Omental fat pad (tissue), 4 donors: ENCODE results near the gene TRIOBP. TPM values are rescaled to one million over a fixed set of nuclear protein-coding genes. Genes with fewer than 3 reads are reported as not detected.

Experiments used
- ATAC-seq: fragments of 150-250 bp; one replicate; pipeline ENCODE4 v1.9.1; 2016; ENCODE audit warnings: mild to moderate bottlenecking, moderate library complexity; ENCODE audit not compliant: low FRiP score
- DNase-seq: peaks from one replicate; pipeline ENCODE4 v3.0.0-alpha.2; 2019; ENCODE audit warnings: low spot score
- total RNA-seq, 4 donors: library from RNA; depleted of rRNA; stranded (reverse); fragments of >200 nt; gene quantifications; one replicate each; pipeline ENCODE4 v1.1.0, GENCODE V29; 2016
- TF ChIP-seq, protein P1 (sequence below), 3 donors: fragments of 450-650 bp; IDR thresholded peaks; one replicate each; pipeline ENCODE4 v1.5.1; 2016 to 2017; ENCODE audit warnings: antibody characterized with exemption in 3 of 3, mild to moderate bottlenecking in 3 of 3, moderate library complexity in 2 of 3

The TRIOBP gene
- total RNA-seq, 4 donors from 2014 or later: 79.2 to 179 (median 82.8) TPM

DNA sequence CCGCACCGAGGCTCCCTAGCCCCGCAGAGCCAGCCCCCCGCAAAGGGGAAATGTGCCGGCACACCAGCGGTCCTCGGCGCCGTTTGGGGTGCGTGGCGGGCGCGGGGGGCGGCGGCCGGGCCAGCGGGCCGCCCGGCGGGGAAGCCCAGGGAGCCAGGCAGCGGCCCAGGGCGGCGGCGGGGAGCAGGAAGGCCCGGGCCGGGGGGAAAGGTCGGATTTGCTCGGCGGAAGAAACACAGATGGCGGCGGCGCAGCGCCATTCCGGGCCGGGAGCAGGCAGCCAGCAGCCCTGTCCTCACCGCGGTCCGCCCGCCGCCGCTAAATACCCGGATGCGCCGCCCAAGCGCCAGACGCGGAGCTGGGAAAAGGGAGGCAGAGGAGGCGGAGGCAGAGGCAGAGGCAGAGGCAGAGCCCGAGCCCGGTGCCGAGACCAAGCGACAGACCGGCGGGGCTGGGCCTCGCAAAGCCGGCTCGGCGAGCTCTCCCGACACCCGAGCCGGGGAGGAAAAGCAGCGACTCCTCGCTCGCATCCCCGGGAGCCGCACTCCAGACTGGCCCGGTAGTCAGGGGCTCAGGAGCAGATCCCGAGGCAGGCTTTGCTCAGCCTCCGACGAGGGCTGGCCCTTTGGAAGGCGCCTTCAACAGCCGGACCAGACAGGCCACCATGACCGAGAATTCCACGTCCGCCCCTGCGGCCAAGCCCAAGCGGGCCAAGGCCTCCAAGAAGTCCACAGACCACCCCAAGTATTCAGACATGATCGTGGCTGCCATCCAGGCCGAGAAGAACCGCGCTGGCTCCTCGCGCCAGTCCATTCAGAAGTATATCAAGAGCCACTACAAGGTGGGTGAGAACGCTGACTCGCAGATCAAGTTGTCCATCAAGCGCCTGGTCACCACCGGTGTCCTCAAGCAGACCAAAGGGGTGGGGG, 108.3 kb downstream of the TRIOBP start:
- TF ChIP-seq, protein P1, sequence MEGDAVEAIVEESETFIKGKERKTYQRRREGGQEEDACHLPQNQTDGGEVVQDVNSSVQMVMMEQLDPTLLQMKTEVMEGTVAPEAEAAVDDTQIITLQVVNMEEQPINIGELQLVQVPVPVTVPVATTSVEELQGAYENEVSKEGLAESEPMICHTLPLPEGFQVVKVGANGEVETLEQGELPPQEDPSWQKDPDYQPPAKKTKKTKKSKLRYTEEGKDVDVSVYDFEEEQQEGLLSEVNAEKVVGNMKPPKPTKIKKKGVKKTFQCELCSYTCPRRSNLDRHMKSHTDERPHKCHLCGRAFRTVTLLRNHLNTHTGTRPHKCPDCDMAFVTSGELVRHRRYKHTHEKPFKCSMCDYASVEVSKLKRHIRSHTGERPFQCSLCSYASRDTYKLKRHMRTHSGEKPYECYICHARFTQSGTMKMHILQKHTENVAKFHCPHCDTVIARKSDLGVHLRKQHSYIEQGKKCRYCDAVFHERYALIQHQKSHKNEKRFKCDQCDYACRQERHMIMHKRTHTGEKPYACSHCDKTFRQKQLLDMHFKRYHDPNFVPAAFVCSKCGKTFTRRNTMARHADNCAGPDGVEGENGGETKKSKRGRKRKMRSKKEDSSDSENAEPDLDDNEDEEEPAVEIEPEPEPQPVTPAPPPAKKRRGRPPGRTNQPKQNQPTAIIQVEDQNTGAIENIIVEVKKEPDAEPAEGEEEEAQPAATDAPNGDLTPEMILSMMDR (IDR thresholded peaks at IDR 0.05): no peak
- peak; percentile 50 for ATAC-seq

DNA sequence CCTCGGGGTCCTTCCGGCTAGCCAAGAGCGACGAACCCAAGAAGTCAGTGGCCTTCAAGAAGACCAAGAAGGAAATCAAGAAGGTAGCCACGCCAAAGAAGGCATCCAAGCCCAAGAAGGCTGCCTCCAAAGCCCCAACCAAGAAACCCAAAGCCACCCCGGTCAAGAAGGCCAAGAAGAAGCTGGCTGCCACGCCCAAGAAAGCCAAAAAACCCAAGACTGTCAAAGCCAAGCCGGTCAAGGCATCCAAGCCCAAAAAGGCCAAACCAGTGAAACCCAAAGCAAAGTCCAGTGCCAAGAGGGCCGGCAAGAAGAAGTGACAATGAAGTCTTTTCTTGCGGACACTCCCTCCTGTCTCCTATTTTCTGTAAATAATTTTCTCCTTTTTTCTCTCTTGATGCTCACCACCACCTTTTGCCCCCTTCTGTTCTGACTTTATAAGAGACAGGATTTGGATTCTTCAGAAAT, 109.0 kb downstream of the TRIOBP start:
- ATAC-seq: no peak
- DNase-seq: no peak
- TF ChIP-seq, protein P1 (IDR thresholded peaks at IDR 0.05): no peak

More for the DNA sequence above, 108.3 kb downstream of the TRIOBP start:
- DNase-seq: peak; percentile 84

DNA sequence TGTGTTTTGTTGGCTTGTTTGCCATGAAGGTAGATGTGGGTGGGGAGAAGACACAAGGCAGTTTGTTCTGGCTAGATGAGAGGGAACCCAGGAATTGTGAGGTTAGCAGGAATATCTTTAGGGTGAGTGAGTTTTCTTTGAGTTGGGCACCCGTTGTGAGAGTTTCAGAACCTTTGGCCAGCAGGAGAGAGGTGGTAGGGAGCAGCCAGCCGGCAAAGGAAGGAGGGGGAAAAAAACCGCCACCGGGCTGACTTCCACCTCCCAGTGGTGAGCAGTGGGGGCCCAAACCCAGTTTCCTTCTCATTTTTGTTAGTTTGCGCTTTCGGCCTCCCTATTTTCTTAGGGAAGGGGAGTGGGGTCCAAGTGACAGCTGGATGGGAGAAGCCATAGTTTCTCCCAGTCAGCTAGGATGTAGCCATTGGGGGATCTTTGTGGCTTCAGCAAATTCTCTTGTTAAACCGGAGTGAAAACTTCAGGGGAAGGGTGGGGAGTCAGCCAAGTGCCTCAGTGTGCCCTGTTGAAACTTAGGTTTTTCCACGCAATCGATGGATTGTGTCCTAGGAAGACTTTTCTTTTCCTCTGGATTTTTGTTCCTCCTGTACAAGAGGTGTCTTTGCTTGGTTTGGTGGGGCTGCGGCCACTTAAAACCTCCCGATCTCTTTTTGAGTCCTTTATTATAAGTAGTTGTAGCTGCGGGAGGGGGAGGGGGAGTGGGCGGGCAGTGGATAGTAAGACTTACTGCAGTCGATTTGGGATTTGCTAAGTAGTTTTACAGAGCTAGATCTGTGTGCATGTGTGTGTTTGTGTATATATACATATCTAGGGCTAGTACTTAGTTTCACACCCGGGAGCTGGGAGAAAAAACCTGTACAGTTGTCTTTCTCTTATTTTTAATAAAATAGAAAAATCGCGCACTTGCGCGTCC, 109.8 kb downstream of the TRIOBP start:
- no peak for DNase-seq
- ATAC-seq: no peak
- TF ChIP-seq, protein P1 (IDR thresholded peaks at IDR 0.05): no peak

DNA sequence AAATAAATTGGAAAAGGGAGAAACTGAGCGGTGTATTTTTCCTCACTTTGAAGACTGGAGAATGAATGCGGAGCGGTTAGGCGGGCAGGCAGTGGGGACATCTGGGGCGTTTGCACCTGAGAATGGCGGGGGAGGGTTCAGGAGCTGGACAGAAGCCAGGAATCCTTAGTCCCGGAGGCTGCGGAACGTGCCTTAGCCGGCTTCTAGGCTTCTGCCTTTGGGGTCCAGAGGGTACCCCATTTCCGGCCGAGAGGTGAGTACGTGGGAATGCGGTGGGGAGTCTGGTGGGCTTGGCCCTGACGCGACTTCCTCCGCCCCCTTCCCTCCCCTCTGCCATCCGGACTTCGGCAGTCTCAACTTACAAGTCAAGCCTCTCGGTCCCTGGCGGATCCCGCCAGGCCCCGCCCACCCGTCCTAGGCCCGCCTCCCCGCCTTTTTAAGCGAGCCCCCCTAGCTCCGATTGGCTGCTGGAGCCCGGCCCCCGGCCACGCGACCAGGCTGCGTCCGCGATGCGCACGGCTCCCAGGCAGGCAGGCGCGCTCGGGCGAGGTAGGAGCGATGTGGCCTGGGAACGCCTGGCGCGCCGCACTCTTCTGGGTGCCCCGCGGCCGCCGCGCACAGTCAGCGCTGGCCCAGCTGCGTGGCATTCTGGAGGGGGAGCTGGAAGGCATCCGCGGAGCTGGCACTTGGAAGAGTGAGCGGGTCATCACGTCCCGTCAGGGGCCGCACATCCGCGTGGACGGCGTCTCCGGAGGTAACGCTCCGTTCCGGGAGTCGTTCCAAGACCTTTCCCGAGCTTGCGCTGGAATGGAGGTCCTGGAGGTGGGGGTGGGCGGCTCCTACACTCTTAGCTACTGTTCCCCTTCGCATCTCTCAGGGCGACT, 110.8 kb downstream of the TRIOBP start, which contains the start of gene GCAT:
Gene GCAT (plus strand): TSS at position 525 of the 884 bp plus-strand sequence. CDS start 34 bp downstream, at position 559.
- ATAC-seq (peak; percentile 89), DNase-seq (peak; percentile 77)
- TF ChIP-seq, protein P1 (IDR thresholded peaks at IDR 0.05): no peak

DNA sequence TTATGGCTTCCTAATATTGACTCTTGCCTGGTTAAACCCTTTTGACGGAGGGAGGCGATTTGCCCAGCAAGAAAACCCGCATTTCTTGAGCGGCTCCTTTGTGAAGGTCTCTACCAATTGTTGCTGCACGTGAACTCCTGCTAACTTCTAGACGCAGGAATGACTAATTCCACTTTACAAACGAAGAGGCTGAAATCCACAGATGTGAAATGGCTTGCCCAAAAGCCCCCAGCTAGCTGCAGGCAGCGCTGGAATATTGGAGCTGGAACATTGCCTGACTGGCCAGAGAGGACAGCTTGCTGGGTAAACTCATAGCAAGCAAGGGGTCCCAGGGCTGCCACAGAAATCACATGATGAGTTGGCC, 111.4 kb downstream of the TRIOBP start:
- ATAC-seq: no peak
- TF ChIP-seq, protein P1 (IDR thresholded peaks at IDR 0.05): no peak

More for the DNA sequence above, 111.4 kb downstream of the TRIOBP start:
- no peak for DNase-seq
